ENCODE results near the gene AGO3.

The AGO3 gene

DNA sequence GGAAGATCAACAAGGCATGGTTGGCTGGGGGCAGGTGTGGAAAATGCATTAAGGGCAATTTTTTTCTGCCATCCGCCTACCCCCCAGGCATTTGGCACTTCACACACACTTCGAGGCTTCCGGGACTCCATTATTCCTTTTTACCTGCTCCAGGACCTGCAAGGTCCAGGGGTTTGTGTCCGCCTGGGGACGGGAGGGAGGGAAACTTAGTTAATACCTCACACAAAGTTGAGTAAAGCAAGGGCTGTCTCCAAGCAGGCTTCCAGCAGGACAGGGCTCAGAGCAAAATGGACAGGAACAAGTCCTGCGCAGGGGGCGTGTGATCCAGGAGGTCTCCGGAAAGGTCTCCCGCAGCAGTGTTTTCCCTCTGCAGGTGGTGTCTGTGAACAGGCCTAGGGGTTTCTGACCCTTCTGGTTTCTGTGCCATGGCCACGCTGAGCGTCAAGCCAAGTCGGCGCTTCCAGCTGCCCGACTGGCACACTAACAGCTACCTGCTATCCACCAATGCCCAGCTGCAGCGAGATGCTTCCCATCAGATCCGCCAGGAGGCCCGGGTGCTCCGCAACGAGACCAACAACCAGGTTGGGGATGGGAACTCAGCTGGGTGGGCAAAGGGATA, 153.7 kb downstream of the AGO3 start:
- no peak for DNase-seq

DNA sequence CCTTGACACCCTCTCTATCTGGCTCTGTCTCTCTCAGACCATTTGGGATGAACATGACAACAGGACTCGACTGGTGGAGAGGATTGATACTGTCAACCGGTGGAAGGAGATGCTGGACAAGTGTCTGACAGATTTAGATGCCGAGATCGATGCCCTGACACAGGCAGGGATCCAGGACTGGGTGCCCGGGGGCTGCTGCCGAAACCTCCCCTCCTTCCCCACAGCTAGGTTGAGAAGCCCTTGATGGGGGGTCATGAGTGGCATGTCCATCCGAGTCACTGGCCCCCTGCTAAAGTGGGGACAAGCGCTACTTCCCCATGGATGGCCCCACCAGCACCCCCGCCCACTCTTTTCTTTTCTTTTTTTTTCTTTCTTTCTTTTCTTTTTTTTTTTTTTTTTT, 154.2 kb downstream of the AGO3 start:
- no peak for DNase-seq

DNA sequence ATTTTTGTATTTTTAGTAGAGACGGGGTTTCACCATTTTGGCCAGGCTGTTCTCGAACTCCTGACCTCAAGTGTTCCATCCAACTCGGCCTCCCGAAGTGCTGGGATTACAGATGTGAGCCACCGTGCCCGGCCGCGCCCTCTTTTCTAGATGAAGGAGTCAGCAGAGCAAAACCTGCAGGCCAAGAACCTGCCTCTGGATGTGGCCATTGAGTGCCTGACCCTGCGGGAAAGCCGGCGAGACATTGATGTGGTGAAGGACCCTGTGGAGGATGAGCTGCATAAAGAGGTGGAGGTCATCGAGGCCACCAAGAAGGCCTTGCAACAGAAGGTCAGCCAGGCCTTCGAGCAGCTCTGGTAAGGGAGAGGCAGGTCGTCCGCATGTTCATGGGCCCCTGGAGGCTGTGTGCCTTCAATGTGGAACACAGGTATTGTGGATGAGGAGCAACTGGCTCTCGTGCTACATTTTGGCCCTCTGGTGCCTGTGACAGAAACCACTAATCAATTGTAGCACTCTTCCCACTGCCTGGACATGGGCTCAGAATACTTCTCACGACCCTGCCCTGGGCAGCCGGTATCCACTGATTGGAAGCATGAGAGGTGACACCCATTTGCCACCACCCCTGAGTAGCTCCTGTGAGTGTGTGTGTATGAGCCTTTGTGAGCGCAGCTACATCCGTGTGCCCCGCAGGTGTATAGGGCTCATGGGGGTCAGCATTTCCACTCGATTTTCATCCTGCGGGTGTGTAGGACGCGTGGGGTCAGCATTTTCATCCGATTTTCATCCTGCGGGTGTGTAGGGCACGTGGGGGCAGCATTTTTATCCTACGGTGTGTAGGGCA, 155.0 kb downstream of the AGO3 start:
- DNase-seq, result no peak

- no peak for DNase-seq
Measured at GRCh38 chr1:36086529-36087232, 155.8 kb downstream of the AGO3 start.

DNA sequence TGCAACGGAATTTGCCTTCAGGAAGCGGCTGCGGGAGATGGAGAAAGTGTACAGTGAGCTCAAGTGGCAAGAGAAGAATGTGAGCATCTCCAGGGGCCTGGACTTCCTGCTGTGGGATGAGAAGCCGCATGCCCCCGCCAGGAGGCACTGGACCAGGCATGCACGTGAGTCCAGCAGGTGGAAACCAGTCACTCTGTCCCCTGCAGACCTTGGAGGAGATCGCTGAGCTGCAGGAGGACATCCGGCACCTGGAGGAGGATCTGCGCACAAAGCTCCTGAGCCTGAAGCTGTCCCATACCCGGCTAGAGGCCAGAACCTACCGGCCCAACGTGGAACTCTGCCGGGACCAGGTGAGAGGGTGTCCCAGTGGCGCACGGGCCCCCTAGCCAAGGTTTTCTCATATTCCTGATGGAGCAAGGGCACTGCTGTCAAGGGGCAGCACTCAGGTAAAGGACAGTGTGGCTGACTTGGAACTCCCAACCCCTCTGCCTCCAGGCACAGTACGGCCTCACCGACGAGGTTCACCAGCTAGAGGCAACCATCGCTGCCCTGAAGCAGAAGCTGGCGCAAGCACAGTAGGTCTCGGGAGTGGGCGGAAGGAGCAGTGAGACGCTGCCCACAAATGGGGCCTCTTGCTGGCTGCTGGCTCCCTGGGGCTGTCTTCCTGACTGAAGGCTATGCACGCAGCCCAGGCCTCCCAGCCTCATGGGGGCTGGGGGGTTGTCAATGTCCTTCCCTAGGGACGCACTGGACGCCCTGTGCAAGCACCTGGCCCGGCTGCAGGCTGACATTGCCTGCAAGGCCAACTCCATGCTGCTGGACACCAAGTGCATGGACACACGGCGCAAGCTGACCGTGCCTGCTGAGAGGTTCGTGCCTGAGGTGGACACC, 156.6 kb downstream of the AGO3 start:
- no peak for DNase-seq

DNA sequence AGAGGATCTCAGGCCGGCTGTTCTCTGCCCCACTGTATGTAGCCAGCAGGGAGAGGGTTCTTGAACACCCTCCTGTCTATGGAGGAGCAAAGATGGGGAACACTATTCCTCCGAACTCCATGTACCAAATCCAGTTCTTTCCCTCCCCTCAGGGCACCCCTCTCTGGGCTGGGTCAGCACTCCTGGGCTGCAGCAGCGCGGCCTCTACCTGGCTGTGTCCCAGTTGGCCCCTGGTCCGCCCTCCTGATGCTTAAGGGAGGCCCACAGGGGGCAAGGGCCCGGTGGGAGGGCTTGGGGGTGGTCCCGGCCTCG, 157.3 kb downstream of the AGO3 start:
- DNase-seq, result no peak

GRCh38 chr1:36088577-36089392, 157.9 kb downstream of the AGO3 start, which contains the start of gene ADPRS:
Gene ADPRS (plus strand): TSS chr1:36088892. CDS start chr1:36088905, 13 bp downstream.
- DNase-seq, result peak; percentile 90

- no peak for DNase-seq
Measured at GRCh38 chr1:36089393-36090121, 158.7 kb downstream of the AGO3 start.

GRCh38 chr1:36091141-36091540, 160.2 kb downstream of the AGO3 start:
- no peak for DNase-seq

DNA sequence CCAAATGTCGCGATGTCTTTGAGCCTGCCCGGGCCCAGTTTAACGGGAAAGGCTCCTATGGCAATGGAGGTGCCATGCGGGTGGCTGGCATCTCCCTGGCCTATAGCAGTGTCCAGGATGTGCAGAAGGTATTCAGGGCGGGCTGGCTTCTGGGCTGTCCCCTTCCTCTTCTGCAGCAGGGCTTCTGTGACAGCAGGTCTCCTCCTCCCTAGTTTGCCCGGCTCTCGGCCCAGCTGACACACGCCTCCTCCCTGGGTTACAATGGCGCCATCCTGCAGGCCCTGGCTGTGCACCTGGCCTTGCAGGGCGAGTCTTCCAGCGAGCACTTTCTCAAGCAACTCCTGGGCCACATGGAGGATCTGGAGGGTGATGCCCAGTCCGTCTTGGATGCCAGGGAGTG, 160.8 kb downstream of the AGO3 start:
- no peak for DNase-seq

GRCh38 chr1:36092166-36092797, 161.4 kb downstream of the AGO3 start:
- no peak for DNase-seq

- DNase-seq, result no peak
Measured at GRCh38 chr1:36092798-36093185, 161.9 kb downstream of the AGO3 start.

DNA sequence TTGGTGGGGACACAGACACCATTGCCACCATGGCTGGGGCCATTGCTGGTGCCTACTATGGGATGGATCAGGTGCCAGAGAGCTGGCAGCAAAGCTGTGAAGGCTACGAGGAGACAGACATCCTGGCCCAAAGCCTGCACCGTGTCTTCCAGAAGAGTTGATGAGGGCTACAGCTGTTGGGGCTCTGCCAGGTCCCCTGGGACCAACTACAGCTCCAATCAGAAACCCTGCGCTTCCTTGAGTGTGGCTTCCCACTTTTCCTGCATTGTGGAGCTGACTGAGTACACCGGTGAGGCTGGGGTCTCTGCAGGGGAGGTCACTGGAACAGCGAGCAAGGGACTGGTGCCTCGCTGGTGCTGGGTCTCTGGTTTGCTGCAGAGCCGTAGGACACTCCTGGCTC, 162.3 kb downstream of the AGO3 start:
- no peak for DNase-seq

- DNase-seq, result no peak
Measured at GRCh38 chr1:36093929-36094328, 163.0 kb downstream of the AGO3 start.

DNA sequence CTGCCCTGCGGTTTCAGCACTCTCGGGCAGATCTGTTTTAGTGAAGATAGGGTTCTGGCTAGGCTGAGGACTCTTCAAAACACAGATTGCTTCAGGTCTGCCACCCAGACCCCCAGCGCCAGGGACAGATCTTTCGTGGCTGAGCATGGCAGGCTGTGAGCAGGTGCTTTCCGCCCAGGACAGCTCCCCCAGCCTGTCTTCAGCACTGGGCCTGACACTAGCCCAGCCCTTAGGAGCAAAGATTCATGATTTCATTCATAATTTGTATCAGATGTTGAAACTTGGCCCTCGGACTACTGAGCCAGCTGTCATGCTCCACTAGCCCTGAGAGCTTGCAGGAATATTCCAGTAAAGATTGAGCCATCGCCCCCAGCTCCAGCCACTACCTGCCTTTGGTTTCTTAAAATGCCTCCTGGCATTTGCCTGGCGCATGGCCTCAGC, 163.7 kb downstream of the AGO3 start:
- no peak for DNase-seq

DNA sequence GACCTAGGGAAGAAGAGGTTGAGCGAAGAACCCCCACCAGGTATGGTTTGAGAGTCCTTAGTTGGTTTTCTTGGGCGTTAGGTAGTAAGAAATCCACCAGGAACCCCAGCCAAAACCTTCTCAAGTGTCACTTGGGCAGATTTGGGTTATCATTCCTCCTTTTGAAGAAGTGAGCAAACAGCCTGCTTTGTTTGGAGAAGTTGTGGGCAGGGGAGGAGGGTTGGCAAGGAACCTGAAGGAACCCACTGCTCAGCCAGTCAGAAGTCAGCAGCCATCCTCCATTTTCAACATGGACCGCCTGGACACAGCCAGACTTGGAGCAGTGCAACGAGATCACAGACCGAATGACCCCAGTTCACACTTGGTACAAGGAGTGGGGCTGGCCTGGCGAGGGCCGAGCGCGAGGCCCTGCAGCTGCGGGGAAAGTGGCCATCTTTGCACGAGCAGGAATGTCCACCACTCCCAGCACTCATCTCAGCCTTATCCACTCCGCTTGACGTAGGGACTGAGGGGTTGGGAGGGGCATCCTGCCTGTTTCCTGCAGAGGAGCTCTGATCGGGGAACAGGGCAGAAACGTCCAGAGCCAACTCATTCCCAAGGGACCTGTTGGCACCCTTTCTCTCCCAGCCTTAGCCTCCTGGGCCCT, 165.0 kb downstream of the AGO3 start:
- no peak for DNase-seq

- no peak for DNase-seq
Measured at GRCh38 chr1:36096500-36097432, 165.9 kb downstream of the AGO3 start.

DNA sequence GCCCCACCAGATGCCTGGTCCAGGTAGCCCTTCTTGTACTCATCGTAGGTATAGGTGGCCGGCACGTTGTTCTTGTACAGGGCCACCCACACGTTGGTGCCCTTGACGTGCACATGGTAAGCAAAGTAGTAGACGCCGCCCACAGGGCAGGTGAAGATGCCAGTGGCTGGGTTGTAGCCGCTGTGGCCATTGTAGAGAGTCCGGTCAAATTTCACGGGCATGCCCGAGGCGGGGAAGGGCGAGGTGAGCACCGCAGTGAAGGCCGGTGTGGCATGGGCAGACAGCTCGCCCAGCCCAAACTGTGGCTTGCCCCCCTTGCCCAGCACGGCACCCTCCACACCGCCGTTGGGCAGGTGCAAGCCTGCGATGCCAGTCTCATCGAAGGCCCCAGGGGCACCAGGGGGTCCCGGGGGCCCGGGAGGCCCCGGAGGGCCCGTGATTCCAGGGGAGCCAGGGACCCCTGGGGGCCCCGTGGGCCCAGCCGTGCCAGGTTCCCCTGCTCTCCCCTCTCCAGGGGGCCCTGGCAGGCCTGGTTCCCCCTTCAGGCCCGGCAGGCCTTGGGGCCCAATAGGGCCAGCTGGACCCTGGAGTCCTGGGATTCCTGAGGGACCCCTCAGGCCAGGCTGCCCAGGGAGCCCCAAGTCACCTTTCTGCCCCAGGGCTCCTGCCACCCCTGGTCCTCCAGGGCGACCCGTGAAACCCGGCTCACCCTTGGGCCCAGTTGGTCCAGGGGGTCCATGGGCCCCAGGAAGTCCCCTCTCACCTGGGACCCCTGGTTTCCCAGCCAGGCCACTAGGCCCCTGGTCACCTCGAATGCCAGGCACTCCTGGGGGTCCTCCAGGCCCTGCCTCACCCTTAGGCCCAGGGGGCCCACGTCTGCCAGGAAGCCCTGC, 167.0 kb downstream of the AGO3 start:
- no peak for DNase-seq
